Glutamatergic neuron (in vitro differentiated cells): Measurements from ENCODE around the gene CCDC134. TPM values are rescaled to one million over a fixed set of nuclear protein-coding genes. Genes with fewer than 3 reads are reported as not detected.
"Not testable (repeated sequence)": the region's sequence is repeated elsewhere in the genome, so short reads cannot be mapped to it uniquely, and the experiment has no call there.

Experiments
- DNase-seq: peaks from one replicate; pipeline ENCODE4 v3.0.0; 2022
- H3K27ac Mint-ChIP-seq: one replicate; pipeline ENCODE4 v1.8.0; 2020; ENCODE audit warnings: mild to moderate bottlenecking, mixed read lengths, inconsistent platforms; ENCODE audit not compliant: unreplicated experiment
- H3K27me3 Mint-ChIP-seq: one replicate; pipeline ENCODE4 v1.8.0; 2020; ENCODE audit warnings: mild to moderate bottlenecking, moderate library complexity, mixed read lengths, inconsistent platforms; ENCODE audit not compliant: unreplicated experiment
- H3K36me3 Mint-ChIP-seq: one replicate; pipeline ENCODE4 v1.8.0; 2020; ENCODE audit warnings: mild to moderate bottlenecking, mixed read lengths, inconsistent platforms; ENCODE audit not compliant: unreplicated experiment
- H3K4me1 Mint-ChIP-seq: one replicate; pipeline ENCODE4 v1.8.0; 2020; ENCODE audit warnings: mild to moderate bottlenecking, low read depth, mixed read lengths, inconsistent platforms; ENCODE audit not compliant: unreplicated experiment
- H3K4me3 Mint-ChIP-seq: one replicate; pipeline ENCODE4 v1.8.0; 2020; ENCODE audit warnings: mild to moderate bottlenecking, mixed read lengths, inconsistent platforms; ENCODE audit not compliant: unreplicated experiment
- H3K9me3 Mint-ChIP-seq: one replicate; pipeline ENCODE4 v1.8.0; 2020; ENCODE audit warnings: mild to moderate bottlenecking, moderate library complexity, mixed read lengths, inconsistent platforms; ENCODE audit not compliant: unreplicated experiment
- total RNA-seq: library from RNA; stranded (reverse); fragmentation: NEBNext Ultra II Directional; extraction: Animal tissue kit (Norgen Biotek cat#: 25700); gene quantifications from one replicate; pipeline ENCODE4 v1.2.1, GENCODE V29; 2021; ENCODE audit not compliant: unreplicated experiment
- TF ChIP-seq, protein P1 (sequence below): fragments of 200-600 bp; sonication (generic); IDR thresholded peaks from one replicate; pipeline ENCODE4 v1.5.0; 2021; ENCODE audit not compliant: partially characterized antibody, unreplicated experiment

Gene CCDC134
- total RNA-seq, 1 donor from 2014 or later, result 9.4 TPM

DNA sequence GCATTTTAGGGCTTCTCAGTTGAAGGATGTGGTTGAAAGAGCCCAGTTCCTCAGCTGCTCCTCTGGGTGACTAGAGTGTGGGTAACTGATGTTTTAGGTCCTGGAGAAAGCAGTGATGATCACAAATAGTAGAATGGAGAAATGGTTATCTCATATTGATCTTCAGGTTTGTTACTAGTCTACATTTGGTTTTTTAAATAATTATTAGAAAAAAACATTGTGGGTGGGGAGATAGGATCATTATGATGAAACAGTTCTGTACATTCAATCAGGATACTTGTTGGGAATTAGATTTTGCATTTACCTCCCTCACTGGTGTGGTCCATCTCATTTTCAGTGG, 57.4 kb downstream of the CCDC134 start:
- TF ChIP-seq, protein P1, sequence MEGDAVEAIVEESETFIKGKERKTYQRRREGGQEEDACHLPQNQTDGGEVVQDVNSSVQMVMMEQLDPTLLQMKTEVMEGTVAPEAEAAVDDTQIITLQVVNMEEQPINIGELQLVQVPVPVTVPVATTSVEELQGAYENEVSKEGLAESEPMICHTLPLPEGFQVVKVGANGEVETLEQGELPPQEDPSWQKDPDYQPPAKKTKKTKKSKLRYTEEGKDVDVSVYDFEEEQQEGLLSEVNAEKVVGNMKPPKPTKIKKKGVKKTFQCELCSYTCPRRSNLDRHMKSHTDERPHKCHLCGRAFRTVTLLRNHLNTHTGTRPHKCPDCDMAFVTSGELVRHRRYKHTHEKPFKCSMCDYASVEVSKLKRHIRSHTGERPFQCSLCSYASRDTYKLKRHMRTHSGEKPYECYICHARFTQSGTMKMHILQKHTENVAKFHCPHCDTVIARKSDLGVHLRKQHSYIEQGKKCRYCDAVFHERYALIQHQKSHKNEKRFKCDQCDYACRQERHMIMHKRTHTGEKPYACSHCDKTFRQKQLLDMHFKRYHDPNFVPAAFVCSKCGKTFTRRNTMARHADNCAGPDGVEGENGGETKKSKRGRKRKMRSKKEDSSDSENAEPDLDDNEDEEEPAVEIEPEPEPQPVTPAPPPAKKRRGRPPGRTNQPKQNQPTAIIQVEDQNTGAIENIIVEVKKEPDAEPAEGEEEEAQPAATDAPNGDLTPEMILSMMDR, result peak; percentile 3
- no peaks in the 10 kb centered on the region for H3K36me3 Mint-ChIP-seq
- H3K4me1 Mint-ChIP-seq, result peaks cover 23% of the 10 kb centered on the region
- no peak for DNase-seq
- H3K4me3 Mint-ChIP-seq, result no peak overlapping the region
- H3K9me3 Mint-ChIP-seq, result peaks cover 5% of the 10 kb centered on the region
- peaks cover 1% of the 10 kb centered on the region for H3K27me3 Mint-ChIP-seq
- H3K27ac Mint-ChIP-seq, result peak overlapping the region; percentile 81

DNA sequence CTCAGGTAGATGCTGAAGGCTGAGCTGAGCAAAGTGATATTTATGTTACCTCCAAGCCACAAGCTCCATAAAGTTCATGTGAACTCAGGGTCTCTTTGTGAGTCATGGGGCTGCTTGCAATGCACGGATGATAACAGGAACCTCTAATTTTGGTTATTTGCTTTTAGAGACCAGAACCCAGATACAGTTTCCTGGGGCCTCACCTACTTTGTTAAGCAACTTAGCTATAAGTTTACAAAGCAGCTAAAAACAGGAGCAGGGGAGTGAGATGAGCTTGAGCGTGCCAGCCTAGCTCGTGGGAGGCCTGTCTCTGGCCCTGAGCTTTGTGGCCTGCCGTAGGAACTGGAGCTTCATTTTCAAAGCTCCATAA, 61.7 kb downstream of the CCDC134 start:
- peaks cover 3% of the 10 kb centered on the region for H3K9me3 Mint-ChIP-seq
- H3K27me3 Mint-ChIP-seq, result no peaks in the 10 kb centered on the region
- DNase-seq, result no peak
- TF ChIP-seq, protein P1, result no peak
- H3K36me3 Mint-ChIP-seq, result no peaks in the 10 kb centered on the region
- peaks cover 33% of the 10 kb centered on the region for H3K4me1 Mint-ChIP-seq
- peak overlapping the region; percentile 70 for H3K4me3 Mint-ChIP-seq
- H3K27ac Mint-ChIP-seq, result peak overlapping the region; percentile 91

DNA sequence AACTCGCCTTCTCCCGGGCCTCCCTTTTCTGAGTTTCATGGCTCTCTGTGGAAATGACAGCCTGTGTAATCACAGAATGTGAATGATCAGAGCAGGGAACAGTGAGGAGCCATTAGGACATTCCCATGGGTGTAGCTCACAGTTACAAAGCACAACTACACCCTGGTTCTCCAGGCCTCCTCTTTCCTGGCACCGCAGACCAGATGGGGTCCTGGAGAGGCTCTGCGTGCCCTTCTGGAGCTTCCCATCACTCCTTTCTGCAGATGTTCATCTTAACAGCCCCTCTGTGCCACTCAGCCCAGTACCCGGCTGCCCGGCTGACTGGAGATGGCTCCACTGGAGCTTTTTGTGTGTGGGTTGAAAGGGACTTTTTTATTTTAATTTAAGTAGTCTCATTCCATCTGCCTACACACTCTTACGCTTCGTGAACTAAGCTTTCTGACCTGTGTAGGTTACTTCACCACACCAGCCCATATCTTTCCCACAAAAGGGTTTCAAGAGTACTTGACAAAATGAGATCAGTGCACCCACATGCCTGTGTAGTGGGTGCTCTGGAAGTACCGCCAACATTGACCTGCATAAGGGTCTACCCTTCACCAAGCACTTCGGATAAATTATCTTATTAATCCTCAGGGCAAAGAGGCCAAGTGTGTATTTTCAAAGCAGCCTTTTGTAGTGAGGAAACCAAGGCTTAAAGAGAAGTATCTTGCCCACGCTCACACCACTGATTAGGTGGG, 62.2 kb downstream of the CCDC134 start:
- Mint-ChIP-seq H3K9me3 (peaks cover 3% of the 10 kb centered on the region), H3K36me3 (no peaks in the 10 kb centered on the region), H3K4me1 (peaks cover 30% of the 10 kb centered on the region), H3K27ac (peak overlapping the region; percentile 91), H3K4me3 (peak overlapping the region; percentile 70), H3K27me3 (no peaks in the 10 kb centered on the region)
- DNase-seq, result peak; percentile 57
- TF ChIP-seq, protein P1, result no peak

DNA sequence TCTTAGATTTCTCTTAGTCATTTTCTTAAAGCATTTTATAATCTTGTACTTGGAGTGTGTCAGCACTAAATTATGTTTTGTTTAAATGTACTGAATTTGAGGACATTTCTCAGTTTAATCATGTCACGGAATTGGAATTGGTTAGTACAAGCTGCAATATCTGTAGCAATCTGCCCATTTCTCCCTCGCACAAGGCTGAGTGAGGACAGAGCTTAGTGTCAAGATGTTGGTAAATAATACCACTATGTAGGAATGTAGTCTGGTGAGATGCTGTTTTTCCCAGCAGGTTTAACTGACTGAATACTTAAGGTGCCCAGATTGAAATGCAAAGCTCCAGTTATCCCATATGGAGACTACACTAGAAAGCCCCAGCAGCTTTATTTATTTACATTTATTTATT, 63.0 kb downstream of the CCDC134 start:
- Mint-ChIP-seq H3K4me3 (peak overlapping the region; percentile 4), H3K27me3 (no peaks in the 10 kb centered on the region), H3K4me1 (peaks cover 31% of the 10 kb centered on the region), H3K9me3 (peaks cover 2% of the 10 kb centered on the region), H3K27ac (peak overlapping the region; percentile 91), H3K36me3 (no peaks in the 10 kb centered on the region)
- DNase-seq, result no peak
- TF ChIP-seq, protein P1, result no peak

DNA sequence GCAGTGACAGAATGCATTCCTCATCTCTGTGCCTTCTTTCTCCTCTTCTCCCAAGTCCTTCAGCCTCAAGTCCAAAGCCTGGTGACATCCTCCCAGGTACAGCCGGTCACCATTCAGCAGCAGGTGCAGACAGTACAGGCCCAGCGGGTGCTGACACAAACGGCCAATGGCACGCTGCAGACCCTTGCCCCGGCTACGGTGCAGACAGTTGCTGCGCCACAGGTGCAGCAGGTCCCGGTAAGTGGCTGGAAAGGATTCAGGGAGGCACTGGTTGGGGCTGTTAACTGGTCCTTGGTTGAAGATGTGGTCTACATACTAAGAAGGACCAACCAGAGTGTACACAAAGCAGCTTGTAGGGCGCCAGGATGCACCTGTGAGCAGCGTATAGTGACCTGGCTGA, 68.1 kb downstream of the CCDC134 start:
- H3K27ac Mint-ChIP-seq, result peak overlapping the region; percentile 17
- no peak for DNase-seq
- H3K9me3 Mint-ChIP-seq, result peaks cover 3% of the 10 kb centered on the region
- H3K4me3 Mint-ChIP-seq, result no peak overlapping the region
- H3K4me1 Mint-ChIP-seq, result peaks cover 13% of the 10 kb centered on the region
- no peaks in the 10 kb centered on the region for H3K36me3 Mint-ChIP-seq
- TF ChIP-seq, protein P1, result no peak
- H3K27me3 Mint-ChIP-seq, result no peaks in the 10 kb centered on the region

DNA sequence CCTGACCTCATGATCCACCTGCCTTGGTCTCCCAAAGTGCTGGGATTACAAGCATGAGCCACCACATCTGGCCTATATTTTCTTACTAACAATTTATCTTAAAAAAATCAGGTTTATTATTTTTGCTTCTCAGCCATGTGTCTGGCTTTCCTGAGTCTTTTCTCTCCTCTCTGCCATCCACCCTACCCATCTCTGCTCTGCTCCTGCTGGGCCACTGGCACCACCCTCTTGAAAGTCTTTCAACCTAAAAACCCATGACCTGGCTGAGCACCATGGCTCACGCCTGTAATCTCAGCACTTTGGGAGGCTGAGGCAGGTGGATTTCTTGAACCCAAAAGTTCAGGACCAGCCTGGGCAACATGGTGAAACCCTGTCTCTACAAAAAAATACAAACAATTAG, 69.6 kb downstream of the CCDC134 start:
- not testable (repeated sequence) for H3K27me3 Mint-ChIP-seq, H3K4me3 Mint-ChIP-seq, DNase-seq, H3K27ac Mint-ChIP-seq, H3K36me3 Mint-ChIP-seq, H3K4me1 Mint-ChIP-seq, H3K9me3 Mint-ChIP-seq
